Gastroesophageal sphincter (tissue), 4 donors: Measurements from ENCODE around the gene SPOCD1. TPM values are rescaled to one million over a fixed set of nuclear protein-coding genes. Genes with fewer than 3 reads are reported as not detected.

ENCODE experiments used
- ATAC-seq: fragments of 150-250 bp; one replicate; pipeline ENCODE4 v1.9.1; 2016; ENCODE audit warnings: mild to moderate bottlenecking, moderate library complexity
- H3K27ac ChIP-seq, 4 donors: fragments of 200-600 bp; sonication (generic) in 3 of 4; 1 replicate in 3 of 4; 2 replicates in 1 of 4; pipeline ENCODE4 v1.5.1; 2016 to 2019
- H3K27me3 ChIP-seq: fragments of 200-600 bp; sonication (generic); one replicate; pipeline ENCODE4 v1.5.1; 2019
- H3K36me3 ChIP-seq, 2 donors: fragments of 200-600 bp; sonication (generic); one replicate each; pipeline ENCODE4 v1.5.1; 2019; ENCODE audit warnings: control low read depth in 1 of 2
- H3K4me1 ChIP-seq, 3 donors: fragments of 200-600 bp; sonication (generic); 1 replicate in 2 of 3; 2 replicates in 1 of 3; pipeline ENCODE4 v1.5.1; 2016 to 2019; ENCODE audit warnings: control low read depth in 2 of 3
- H3K4me3 ChIP-seq, 2 donors: fragments of 200-600 bp; sonication (generic); one replicate each; pipeline ENCODE4 v1.5.1; 2019; ENCODE audit warnings: mild to moderate bottlenecking in 1 of 2, moderate library complexity in 1 of 2
- H3K9me3 ChIP-seq, 3 donors: fragments of 200-600 bp; sonication (generic); one replicate each; pipeline ENCODE4 v1.5.1; 2017 to 2019; ENCODE audit warnings: control low read depth in 2 of 3
- CTCF ChIP-seq, 4 experiments: fragments of 200-600 bp in 2 of 4; fragments of 450-650 bp in 2 of 4; sonication (generic) in 1 of 4; IDR thresholded peaks; one replicate each; pipeline ENCODE4 v1.5.1; 2017 to 2019; ENCODE audit warnings: antibody characterized with exemption in 4 of 4, mild to moderate bottlenecking in 2 of 4, moderate library complexity in 2 of 4
- EP300 ChIP-seq: sonication (generic); formaldehyde crosslinking; IDR thresholded peaks from one replicate; pipeline ENCODE4 v1.6.1; 2017; ENCODE audit warnings: antibody characterized with exemption, mild to moderate bottlenecking
- POLR2A ChIP-seq, 2 donors: fragments of 450-650 bp; IDR thresholded peaks; one replicate each; pipeline ENCODE4 v1.6.1; 2017; ENCODE audit warnings: antibody characterized with exemption in 2 of 2, mild to moderate bottlenecking in 2 of 2, moderate library complexity in 1 of 2
- POLR2AphosphoS5 ChIP-seq: sonication (generic); formaldehyde crosslinking; IDR thresholded peaks from one replicate; pipeline ENCODE4 v1.6.1; 2017; ENCODE audit warnings: antibody characterized with exemption
- WGBS, 2 donors: methylation state at CpG; one replicate each; pipeline ENCODE4 v1.1.5; 2018; ENCODE audit warnings: low coverage in 1 of 2; 5-methylcytosine and 5-hydroxymethylcytosine counted together
- small RNA-seq, 4 donors: library from RNA; depleted of rRNA; stranded (forward); fragments of <200 nt; gene quantifications; one replicate each; pipeline ENCODE3, GENCODE V24; 2016
- total RNA-seq, 4 donors: library from RNA; depleted of rRNA; stranded (reverse); fragments of >200 nt; gene quantifications; one replicate each; pipeline ENCODE4 v1.1.0, GENCODE V29; 2016

SPOCD1 gene
- total RNA-seq, 4 donors from 2014 or later, result 0.27 to 1.6 (median 1.3) TPM; not detected in 1

- H3K36me3 ChIP-seq, result no peaks in the 10 kb centered on the region
- ATAC-seq, result no peak
Observed at GRCh38 chr1:31745946-31746670, 69.7 kb downstream of the SPOCD1 start.

GRCh38 chr1:31745096-31745945, 70.5 kb downstream of the SPOCD1 start:
- peak; percentile 73 for ATAC-seq
- peak in 3 of 4 experiments; percentile 72 to 79 (median 72) for TF ChIP-seq CTCF (IDR thresholded peaks at IDR 0.05)
- TF ChIP-seq POLR2AphosphoS5, result no peak
- H3K36me3 ChIP-seq, result no peaks in the 10 kb centered on the region
- peaks cover 0 to 15% (median 0%) of the 10 kb centered on the region in 3 donors for H3K4me1 ChIP-seq
- no peak overlapping the region for H3K4me3 ChIP-seq
- H3K27me3 ChIP-seq, result no peaks in the 10 kb centered on the region
- H3K27ac ChIP-seq, result no peak overlapping the region
- no peaks in the 10 kb centered on the region for H3K9me3 ChIP-seq
- no CpG with 5 or more reads among the region's 4 CpGs for WGBS, 2 donors

More at GRCh38 chr1:31745946-31746670, 69.7 kb downstream of the SPOCD1 start:
- WGBS, 2 donors, result 63 to 69% methylated on average over 3 to 10 of the region's 15 CpGs
- TF ChIP-seq EP300 (no peak), CTCF (IDR thresholded peaks at IDR 0.05) (no peak), POLR2A (IDR thresholded peaks at IDR 0.05) (no peak), POLR2AphosphoS5 (no peak)
- Histone ChIP-seq H3K27ac (no peak overlapping the region), H3K4me1 (peaks cover 0 to 15% (median 0%) of the 10 kb centered on the region in 3 donors), H3K27me3 (no peaks in the 10 kb centered on the region), H3K4me3 (no peak overlapping the region), H3K9me3 (no peaks in the 10 kb centered on the region)

- H3K4me1 ChIP-seq, result peaks cover 0 to 15% (median 0%) of the 10 kb centered on the region in 3 donors
- H3K36me3 ChIP-seq, result no peaks in the 10 kb centered on the region
- H3K9me3 ChIP-seq, result no peaks in the 10 kb centered on the region
- WGBS, 2 donors, result 90% methylated on average over 2 of the region's 28 CpGs; no CpG with 5 or more reads in 1 of the 2 donors
- ATAC-seq, result no peak
- TF ChIP-seq POLR2AphosphoS5 (no peak), EP300 (no peak), POLR2A (IDR thresholded peaks at IDR 0.05) (no peak), CTCF (IDR thresholded peaks at IDR 0.05) (no peak)
- H3K27ac ChIP-seq, result no peak overlapping the region
- no peak overlapping the region for H3K4me3 ChIP-seq
- H3K27me3 ChIP-seq, result no peaks in the 10 kb centered on the region
Observed at GRCh38 chr1:31744165-31744888, 71.5 kb downstream of the SPOCD1 start.

- Histone ChIP-seq H3K9me3 (no peaks in the 10 kb centered on the region), H3K4me1 (peaks cover 0 to 15% (median 0%) of the 10 kb centered on the region in 3 donors), H3K4me3 (no peak overlapping the region), H3K36me3 (peaks cover 0 to 11% of the 10 kb centered on the region in 2 donors), H3K27ac (no peak overlapping the region), H3K27me3 (no peaks in the 10 kb centered on the region)
- no peak for TF ChIP-seq POLR2AphosphoS5
- no peak for TF ChIP-seq POLR2A (IDR thresholded peaks at IDR 0.05)
- no peak for TF ChIP-seq EP300
- no peak for TF ChIP-seq CTCF (IDR thresholded peaks at IDR 0.05)
- no peak for ATAC-seq
- 75% methylated on average over 3 of the region's 32 CpGs; no CpG with 5 or more reads in 1 of the 2 donors for WGBS, 2 donors
Observed at GRCh38 chr1:31742462-31743212, 73.2 kb downstream of the SPOCD1 start.

Small RNAs within 50 kb of the gene (small RNA-seq; reads per million reads assigned to genes)
- 0 reads per million in 4 donors for gene MIR4254

Other genes starting within 250 kb of the SPOCD1 start
- 100 to 1,000 TPM; 152 to 368 (median 248) TPM for gene TINAGL1, start 239.5 kb downstream of the SPOCD1 start, total RNA-seq
- under 1 TPM in 3 of 4 donors, not detected in 1; 0.23 to 0.82 (median 0.67) TPM for gene HCRTR1, start 198.3 kb downstream of the SPOCD1 start, total RNA-seq
- 100 to 1,000 TPM in 1 of 4 donors, 10 to 100 TPM in 3; 71.3 to 109 (median 88.7) TPM for gene PEF1, start 171.1 kb downstream of the SPOCD1 start, total RNA-seq
- 100 to 1,000 TPM in 3 of 4 donors, 10 to 100 TPM in 1; 67.2 to 169 (median 149) TPM for gene COL16A1, start 112.0 kb downstream of the SPOCD1 start, total RNA-seq
- 1 to 10 TPM; 1.7 to 6.0 (median 3.2) TPM for gene ADGRB2, start 51.7 kb downstream of the SPOCD1 start, total RNA-seq
- gene PTP4A2, start 122.3 kb upstream of the SPOCD1 start, total RNA-seq, result 100 to 1,000 TPM; 203 to 273 (median 250) TPM
- gene KHDRBS1, start 197.8 kb upstream of the SPOCD1 start, total RNA-seq, result 10 to 100 TPM; 59.1 to 89.3 (median 64.8) TPM